Right lung (tissue), 10 donors: ENCODE data around the gene PROP1. TPM values are rescaled to one million over a fixed set of nuclear protein-coding genes. Genes with fewer than 3 reads are reported as not detected.
"Not testable (repeated sequence)": the region's sequence is repeated elsewhere in the genome, so short reads cannot be mapped to it uniquely, and the experiment has no call there.

Experiments
- DNase-seq, 2 donors: peaks; one replicate each; pipeline ENCODE4 v3.0.0-alpha.2; 2013
- long read RNA-seq, 8 donors: transcript quantifications; one replicate each; lab custom pipeline, GENCODE V29; 2026
- polyA plus RNA-seq, 5 donors: library from polyadenylated mRNA; unstranded; fragments of 120-200 nt; gene quantifications; one replicate each; pipeline versions ENCODE4 v1.2.1 to v1.2.3, GENCODE V29; 2013; ENCODE audit warnings: inconsistent platforms in 1 of 5, low replicate concordance in 1 of 5; ENCODE audit not compliant: insufficient read length in 5 of 5, insufficient read depth in 1 of 5

Gene PROP1
- polyA plus RNA-seq, result not detected
- long read RNA-seq, donor 1, result 0 reads
- long read RNA-seq, donor 2, result 0 reads
- long read RNA-seq, donor 3, result 0 reads
- long read RNA-seq, donor 4, result 0 reads
- long read RNA-seq, donor 5, result 0 reads
- long read RNA-seq, donor 6, result 0 reads
- long read RNA-seq, donor 7, result 0 reads
- long read RNA-seq, donor 8, result 0 reads

GRCh38 chr5:177995691-177996595 is at the start of gene PROP1:
TSS of gene PROP1 (minus strand) at chr5:177996242. CDS start at chr5:177995933, 309 bp downstream.
- no peak for DNase-seq

GRCh38 chr5:178019379-178020030 is 23.5 kb upstream of the PROP1 start:
- DNase-seq, result not testable (repeated sequence)

- not testable (repeated sequence) for DNase-seq
These were observed 16.7 kb upstream of the PROP1 start for GRCh38 chr5:178012758-178013157.

GRCh38 chr5:178011816-178012554 is 15.9 kb upstream of the PROP1 start:
- DNase-seq, result not testable (repeated sequence)

GRCh38 chr5:178007272-178007671 is 11.2 kb upstream of the PROP1 start:
- DNase-seq, result not testable (repeated sequence)

GRCh38 chr5:178006536-178007231 is 10.6 kb upstream of the PROP1 start:
- DNase-seq, result not testable (repeated sequence)

- DNase-seq, result not testable (repeated sequence)
These were observed 10.1 kb upstream of the PROP1 start for GRCh38 chr5:178006181-178006535.

- DNase-seq, result no peak
These were observed 1.8 kb upstream of the PROP1 start for GRCh38 chr5:177997846-177998245.

GRCh38 chr5:177997319-177997670 is 1.3 kb upstream of the PROP1 start:
- DNase-seq, result no peak

- DNase-seq, result no peak
These were observed 747 bp upstream of the PROP1 start for GRCh38 chr5:177996660-177997318.

GRCh38 chr5:177994561-177995190 is 1.4 kb downstream of the PROP1 start:
- no peak for DNase-seq

- DNase-seq, result no peak
These were observed 2.0 kb downstream of the PROP1 start for GRCh38 chr5:177994063-177994462.

- no peak for DNase-seq
These were observed 3.6 kb downstream of the PROP1 start for GRCh38 chr5:177992466-177992865.

- no peak for DNase-seq
These were observed 6.9 kb downstream of the PROP1 start for GRCh38 chr5:177988989-177989625.

- DNase-seq, result no peak
These were observed 8.7 kb downstream of the PROP1 start for GRCh38 chr5:177987326-177987725.

- no peak for DNase-seq
These were observed 10.5 kb downstream of the PROP1 start for GRCh38 chr5:177985430-177986040.

- no peak for DNase-seq
These were observed 11.3 kb downstream of the PROP1 start for GRCh38 chr5:177984584-177985206.

GRCh38 chr5:177983763-177984583 is 12.1 kb downstream of the PROP1 start:
- DNase-seq, result no peak
